ENCODE measurements around the gene HBQ1.

GRCh38 chr16:200388-200787, 20.1 kb downstream of the HBQ1 start:
- TF ChIP-seq GABPA (IDR thresholded peaks at IDR 0.05 in 1 of 2, conservative IDR thresholded peaks at IDR 0.05 in 1 of 2): no peak
- no peak for TF ChIP-seq CTCF (IDR thresholded peaks at IDR 0.05; ENCODE audit: low read depth, low read length, missing input control)
- TF ChIP-seq REST (IDR thresholded peaks at IDR 0.05): no peak

Measured in liver (tissue), 3 donors.